GM18519 (cell line): ENCODE measurements around the gene GOLGA8J.
"Not testable (repeated sequence)": the region's sequence is repeated elsewhere in the genome, so short reads cannot be mapped to it uniquely, and the experiment has no call there.

ENCODE experiments used
- ATAC-seq: cut with Tn5 transposase; IDR thresholded peaks from one replicate; pipeline ENCODE4 v1.9.1; 2021; ENCODE audit warnings: mild to moderate bottlenecking, moderate library complexity; ENCODE audit not compliant: unreplicated experiment, low FRiP score

The GOLGA8J gene, protein sequence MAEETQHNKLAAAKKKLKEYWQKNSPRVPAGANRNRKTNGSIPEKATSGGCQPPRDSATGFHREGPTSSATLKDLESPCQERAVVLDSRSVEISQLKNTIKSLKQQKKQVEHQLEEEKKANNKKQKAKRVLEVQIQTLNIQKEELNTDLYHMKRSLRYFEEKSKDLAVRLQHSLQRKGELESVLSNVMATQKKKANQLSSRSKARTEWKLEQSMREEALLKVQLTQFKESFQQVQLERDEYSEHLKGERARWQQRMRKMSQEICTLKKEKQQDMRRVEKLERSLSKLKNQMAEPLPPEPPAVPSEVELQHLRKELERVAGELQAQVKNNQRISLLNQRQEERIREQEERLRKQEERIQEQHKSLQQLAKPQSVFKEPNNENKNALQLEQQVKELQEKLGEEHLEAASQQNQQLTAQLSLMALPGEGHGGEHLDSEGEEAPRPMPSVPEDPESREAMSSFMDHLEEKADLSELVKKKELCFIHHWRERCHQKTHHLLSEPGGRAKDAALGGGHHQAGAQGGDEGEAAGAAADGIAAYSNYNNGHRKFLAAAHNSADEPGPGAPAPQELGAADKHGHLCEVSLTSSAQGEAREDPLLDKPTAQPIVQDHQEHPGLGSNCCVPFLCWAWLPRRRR

DNA sequence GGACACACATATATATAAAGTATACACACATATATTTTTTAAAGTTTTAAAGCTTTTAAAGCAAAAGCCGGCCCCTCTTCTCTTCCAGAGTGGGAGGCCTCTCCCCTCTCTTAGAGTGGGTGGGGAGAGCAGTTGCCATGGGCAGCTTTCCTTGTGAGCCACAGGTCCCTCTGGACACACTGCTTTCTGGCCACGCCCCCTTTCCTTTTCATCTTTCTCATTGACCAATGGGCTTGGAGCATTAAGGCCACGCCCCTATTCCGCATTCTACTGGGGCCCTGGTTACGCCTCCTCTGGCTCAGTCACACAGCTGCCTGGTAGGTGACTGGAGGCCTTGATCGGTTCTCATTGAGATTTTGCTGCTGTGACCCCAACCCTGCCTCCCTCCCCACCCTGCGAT, at the start of gene GOLGA8J:
TSS of gene GOLGA8J (plus strand) at position 301 of the 400 bp plus-strand sequence. CDS start at position 399, 98 bp downstream.
- ATAC-seq: not testable (repeated sequence)

DNA sequence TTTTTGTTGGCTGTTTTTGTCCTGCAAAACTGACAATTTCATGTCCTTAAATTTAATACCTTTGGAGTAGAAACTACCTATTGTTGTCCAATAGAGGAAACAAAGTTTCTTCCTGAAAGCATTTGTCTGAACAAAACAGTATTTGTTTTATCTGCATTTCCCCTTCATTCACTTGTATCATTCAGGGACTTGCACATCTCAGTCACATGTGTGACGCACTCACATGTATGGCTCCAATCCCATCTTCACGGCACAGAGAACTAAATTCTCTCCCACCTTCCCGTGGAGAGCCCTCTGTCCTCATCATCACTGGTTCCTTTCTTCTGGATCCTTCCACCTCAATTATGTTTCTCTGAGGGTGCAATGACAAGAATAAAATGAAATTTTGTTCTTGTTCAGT, 49.5 kb upstream of the GOLGA8J start:
- ATAC-seq: no peak

DNA sequence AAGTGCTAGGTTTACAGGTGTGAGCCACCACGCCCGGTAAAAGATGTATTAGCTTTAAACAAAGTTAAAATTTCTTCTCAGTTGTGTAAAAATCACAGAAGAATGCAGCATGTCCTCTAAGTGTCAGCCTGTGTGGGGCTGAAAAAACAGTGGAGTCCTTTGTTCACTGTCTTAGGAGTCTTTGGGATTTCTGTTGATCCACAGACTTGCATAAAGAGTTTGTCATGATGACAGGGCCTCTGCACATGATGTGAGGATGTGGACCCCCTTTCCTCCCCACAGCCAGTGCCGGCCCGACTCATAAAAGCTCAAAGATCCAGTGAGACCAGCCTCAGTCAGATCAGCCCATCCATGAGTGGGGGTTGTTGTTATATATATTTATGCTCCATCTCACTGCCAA, 49.0 kb upstream of the GOLGA8J start:
- no peak for ATAC-seq

DNA sequence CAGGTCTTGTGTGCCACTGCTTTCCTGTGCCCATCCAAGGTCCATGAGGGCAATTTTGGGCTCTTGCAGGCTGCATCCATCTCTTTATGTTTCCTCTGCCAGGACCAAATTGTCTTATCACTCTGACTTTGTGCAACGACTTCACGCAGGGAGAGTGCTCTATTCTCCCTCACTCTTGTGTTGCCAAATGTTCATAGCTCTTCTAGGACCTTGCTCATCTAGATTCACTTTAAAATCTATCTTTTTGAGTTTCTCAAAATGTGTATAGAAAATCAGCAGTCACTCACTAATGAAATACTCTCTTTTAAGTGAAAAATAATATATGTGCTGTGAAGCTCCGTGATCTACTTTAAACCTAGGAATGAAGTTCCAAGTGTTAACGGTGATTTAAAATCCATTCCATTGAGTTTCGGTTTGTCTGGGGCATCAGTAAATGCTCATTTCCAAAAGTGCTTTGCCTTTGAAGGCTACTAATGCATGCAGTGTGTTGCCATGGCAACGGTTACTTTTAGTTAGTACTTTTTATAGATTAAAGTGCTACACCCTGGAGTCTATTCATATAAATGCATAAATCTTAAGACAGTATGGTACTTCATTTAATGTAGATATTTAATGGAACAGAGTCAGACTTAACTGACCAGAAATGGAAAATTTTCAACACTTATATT, 46.6 kb upstream of the GOLGA8J start:
- no peak for ATAC-seq

DNA sequence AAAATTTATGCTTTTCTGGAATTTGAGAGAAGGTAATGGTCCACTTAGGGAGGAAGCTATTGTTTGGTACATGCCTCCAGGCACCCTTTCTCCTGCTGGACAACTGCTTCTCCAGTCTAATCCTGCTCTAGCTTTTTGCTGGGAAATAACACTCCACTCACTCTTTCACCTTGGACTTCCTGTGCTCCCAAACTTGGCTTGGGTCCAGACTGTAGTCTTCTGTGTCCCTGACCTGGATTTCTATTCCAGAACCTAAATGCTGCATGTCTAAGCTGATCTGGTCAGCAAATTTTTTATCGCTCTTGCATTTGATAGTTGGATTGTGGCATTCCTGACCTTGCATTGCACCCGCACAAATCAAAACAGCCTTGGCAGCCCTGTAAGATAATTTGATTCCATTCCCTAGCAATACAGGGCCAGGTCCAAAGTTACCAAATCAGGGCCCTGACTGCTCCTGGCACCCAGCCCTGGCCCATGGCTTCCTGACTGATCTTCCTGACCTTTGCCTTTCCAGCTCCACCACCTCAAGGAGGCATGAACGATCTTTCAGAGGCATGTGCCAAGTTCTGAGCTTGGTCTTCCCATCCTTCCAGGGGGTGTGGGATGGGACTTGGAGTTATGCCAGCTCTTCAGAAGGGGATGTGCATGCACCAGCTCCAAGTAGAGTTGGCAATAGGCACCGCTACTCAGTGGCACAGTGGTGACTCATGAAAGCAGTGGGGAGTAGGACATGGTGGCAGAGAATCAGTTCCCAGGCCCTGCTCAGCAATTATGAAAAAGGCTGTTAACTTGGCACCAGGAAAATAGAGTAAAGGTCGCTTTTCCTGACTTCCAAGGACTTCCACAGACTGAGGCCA, 43.9 kb upstream of the GOLGA8J start:
- ATAC-seq: no peak

DNA sequence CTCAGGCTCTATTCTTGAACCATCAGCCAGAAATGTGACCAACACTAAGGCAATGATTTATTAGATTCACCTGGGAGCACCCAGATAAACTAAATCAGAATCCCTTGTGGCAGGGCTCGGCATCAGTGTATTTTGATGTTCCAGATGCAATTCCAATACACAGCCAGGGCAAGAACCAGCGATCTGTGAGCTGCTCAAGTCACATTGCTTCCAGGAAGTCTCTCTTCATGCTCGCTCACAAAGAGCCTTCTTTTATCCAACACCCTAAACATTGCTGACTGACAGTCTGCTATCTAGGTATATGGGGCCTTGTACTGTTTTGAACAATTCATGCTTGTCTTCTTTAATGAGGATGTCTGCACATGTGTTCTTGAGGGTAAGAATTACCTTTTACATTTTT, 40.9 kb upstream of the GOLGA8J start:
- no peak for ATAC-seq

DNA sequence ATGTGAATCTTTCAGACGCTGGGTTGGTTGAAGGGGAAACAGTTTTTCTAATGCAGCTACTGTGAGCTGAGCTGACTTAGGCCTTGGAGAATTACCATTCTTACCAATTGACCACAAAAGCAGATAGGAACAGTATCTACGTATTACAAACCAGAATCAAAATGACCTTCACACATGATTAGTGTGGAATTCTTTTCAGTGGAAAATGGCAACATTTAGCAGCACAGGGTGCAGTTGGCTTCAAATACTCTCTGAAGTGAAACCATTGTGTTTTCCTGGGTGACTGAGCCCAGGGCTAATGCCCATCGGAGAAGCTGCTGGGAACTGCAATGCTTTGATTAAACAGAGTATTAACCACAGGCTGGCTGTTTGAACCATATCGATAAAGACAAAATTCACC, 40.2 kb upstream of the GOLGA8J start:
- ATAC-seq: no peak

DNA sequence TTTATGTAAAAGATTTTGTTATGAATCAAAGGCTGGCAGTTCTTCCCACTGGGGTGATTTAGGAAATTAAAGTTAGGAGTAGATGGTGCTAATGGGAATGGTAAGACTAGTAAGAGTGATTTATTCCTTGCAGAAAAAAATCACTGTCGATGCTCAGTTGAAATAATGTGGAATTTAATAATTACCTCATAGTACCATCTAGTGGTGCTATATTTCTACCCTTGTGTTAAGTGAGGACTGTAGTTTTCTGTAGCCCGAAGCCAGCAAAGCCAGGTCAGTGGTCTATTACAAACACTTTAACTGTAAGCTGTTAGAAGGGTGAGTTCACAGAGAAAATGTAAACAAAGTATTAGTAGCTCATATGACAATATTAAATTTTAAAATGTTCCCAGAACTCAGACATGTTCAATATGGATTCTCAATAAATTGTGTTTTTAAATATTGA, 39.5 kb upstream of the GOLGA8J start:
- no peak for ATAC-seq

DNA sequence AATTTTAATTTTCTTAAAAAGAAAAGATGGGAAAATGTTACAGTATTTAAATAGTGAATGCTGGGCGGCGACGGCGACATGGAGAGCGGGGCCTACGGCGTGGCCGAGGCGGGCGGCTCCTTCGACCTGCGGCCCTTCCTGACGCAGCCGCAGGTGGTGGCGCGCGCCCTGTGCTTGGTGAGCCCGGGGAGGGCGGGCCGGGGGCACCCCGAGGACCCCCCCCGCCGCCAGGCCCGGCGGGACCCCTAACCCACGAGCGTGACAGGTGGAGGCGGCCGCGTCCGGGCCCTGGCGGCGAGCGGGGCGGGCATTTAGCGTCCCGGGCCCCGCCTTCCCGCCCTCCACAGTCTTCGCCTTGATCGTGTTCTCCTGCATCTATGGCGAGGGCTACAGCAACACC, 38.4 kb upstream of the GOLGA8J start:
- no peak for ATAC-seq

DNA sequence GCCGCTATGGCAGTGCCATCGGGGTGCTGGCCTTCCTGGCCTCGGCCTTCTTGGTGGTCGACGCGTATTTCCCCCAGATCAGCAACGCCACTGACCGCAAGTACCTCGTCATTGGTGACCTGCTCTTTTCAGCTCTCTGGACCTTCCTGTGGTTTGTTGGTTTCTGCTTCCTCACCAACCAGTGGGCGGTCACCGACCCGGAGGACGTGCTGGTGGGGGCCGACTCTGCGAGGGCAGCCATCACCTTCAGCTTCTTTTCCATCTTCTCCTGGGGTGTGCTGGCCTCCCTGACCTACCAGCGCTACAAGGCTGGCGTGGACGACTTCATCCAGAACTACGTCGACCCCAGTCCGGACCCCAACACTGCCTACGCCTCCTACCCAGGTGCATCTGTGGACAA, 37.9 kb upstream of the GOLGA8J start:
- not testable (repeated sequence) for ATAC-seq

DNA sequence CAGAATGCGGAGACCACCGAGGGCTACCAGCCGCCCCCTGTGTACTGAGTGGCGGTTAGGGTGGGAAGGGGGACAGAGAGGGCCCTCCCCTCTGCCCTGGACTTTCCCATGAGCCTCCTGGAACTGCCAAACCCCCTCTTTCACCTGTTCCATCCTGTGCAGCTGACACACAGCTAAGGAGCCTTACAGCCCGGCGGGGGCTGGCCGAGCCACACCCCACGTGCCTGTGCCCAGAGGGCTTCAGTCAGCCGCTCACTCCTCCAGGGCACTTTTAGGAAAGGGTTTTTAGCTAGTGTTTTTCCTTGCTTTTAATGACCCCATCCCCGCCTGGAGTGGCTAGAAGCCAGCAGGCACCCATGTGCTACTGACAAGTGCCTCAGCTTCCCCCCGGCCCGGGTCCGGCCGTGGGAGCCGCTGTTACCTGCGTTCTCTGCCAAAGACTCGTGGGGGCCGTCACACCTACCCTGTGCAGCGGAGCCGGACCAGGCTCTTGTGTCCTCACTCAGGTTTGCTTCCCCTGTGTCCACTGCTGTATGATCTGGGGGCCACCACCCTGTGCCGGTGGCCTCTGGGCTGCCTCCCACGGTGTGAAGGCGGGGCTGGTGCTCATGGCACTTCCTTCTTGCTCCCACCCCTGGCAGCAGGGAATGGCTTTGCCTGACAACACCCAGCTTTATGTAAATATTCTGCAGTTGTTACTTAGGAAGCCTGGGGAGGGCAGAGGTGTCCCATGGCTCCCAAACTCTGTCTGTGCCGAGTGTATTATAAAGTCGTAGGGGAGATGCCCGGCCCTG, 37.3 kb upstream of the GOLGA8J start:
- ATAC-seq: not testable (repeated sequence)

DNA sequence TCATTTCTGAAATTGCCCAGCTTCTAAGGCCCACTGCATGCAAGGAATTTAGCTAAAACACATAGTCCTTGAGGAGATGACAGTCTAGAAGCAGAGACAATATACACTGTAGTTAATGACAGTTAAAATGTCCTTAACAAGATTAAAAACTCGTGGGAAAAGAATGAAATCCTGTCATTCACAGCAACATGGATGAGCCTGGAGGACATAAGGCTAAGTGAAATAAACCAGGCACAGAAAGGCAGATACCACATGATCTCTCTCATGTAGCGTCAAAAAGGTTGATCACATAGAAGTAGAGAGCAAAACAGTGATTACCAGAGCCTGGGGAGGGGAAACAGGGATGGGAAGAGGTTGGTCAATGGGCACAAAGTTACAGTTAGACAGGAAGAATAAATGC, 36.3 kb upstream of the GOLGA8J start:
- no peak for ATAC-seq

DNA sequence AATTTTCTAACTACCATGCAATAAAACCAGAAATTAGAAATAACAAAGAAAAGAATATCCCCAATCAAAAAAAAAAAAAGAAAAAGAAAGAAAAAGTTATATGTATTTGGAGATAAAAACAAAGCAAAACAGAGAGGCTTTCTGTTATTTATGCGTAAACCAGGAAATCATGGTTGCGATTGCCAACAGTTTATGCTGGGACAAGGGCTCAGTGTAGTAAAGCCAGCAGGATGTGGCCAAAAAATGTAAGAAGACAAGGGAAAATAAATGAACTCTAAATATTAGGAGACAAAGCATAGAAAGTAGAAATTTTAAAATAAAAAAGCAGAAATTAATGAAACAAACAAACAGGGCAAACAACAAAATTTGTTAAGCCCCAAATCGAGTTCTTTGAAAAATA, 27.2 kb upstream of the GOLGA8J start:
- ATAC-seq: no peak

DNA sequence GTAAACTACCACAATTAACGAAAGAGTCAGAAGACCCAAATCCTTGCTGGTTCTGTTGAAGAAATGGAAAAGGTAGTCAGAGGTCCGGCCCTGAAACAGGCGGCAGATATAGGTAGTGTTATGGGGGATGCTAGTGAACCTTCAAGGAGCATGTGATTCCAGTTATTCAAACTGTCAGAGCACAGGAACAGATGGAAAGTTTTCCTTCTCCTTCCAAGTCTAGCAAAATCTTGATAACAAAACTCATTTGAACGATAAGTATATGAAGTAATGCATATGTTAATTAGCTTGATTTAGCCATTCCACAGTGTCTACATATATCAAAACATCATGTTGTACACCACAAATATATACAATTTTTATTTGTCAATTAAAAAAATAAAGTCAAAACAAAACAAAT, 26.6 kb upstream of the GOLGA8J start:
- no peak for ATAC-seq

DNA sequence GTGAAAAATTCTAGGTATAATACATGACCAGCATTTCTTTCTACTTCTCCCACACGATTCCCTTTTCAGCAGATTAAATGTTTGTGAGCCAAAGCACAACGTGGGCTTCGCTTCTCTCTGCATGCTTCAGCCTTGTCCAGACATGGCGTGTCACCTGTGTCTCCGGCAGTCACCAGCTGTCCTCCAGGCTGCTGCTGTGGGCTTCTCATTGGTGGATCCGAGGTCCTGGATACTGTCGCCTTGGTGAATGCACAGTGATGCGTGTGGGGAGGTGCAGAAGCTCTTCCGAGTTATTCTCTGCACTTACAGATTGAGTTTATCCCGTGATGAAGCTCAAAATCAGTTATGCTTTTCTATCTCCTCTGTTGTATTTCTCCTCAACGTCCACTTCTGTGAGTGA, 23.0 kb upstream of the GOLGA8J start:
- no peak for ATAC-seq

DNA sequence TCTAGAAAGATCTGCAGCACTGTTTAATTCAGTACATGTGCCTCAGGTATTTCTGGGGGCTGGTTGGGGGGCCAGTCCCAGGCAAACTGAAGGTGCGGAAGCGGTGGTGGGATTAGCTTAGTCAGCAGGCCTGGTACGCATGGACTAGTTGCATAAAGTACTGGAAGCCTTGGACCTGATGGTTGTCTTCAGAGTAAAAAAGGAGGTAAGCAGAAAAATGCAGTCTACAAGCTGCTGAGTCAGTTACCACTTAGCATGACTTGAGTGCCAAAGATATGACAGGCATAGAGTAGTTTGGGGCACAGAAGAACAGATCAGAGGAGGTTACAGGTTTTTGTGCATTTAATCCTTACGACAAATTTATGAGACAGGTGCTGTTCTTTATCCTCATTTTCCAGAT, 19.9 kb upstream of the GOLGA8J start:
- ATAC-seq: no peak

DNA sequence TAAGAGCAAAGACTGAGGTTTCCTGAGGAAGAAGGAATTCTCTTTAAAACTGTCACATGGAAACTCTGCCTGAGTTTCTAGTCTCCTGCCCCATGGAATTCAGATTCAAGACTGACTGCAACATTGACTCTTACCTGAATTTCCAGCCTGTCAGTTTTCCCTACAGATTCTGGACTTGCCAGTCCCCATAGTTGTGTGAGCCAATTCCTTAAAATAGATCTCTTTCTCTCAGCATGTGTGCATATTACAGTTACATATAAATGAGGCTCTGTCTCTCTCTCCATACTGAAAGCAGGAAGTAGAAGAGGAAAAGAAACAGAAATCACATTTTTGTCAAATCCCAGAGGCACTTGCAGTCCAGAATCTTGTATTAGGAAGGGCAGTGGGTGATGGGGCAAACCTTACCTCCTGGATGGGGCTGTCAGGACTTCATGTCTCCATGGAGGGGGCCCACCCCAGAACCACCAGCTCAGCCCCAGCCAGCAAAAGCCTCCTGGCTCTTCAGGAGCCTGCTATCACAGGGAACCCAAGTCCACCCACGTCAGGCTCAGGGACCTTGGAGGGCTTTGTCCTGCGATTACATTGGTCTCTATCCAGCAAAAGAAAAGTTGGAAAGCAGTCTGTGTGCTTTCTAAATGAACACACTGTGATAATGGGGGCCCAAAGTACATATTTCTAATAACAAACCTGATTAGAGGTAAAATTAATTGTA, 18.8 kb upstream of the GOLGA8J start:
- ATAC-seq: no peak

DNA sequence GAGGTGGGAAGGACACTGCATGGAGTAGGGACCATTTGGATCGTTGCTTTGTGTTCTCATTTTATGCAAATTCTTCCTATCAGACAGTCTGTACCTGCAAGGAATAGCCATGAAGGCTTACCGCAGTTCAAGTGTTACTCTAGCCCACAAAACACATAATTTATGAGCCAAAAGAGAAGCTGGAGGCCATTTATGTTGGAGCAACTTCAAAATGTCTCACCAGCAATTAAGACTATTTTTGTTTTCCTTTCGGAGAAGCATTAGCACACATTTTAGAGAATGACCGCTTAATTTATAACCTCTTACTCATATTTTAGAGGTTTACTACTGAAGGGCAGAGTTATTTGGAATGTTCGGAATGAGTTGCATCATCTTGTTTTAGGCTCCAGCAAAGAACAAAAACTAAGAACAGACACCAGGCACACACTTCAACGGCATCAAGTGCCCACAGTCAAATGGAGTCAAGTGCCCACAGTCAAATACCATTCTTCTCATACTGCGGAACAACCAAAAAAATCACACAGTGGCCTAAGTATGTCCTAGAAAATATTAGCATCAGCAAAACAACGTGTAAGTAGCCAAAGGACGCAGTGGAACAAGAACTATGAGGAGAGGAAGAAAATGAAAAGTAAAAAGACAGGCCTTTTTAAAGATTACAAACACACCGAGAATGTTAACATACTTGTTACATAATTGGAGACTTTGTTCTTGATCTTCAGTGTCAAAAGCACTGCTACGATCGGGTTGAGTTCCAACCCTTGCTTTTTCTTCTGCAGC, 17.5 kb upstream of the GOLGA8J start:
- no peak for ATAC-seq
